GM15510 (cell line): Measurements from ENCODE around the gene DBN1.

ENCODE experiments used
- POLR2A ChIP-seq: IDR thresholded peaks from 3 replicates; pipeline ENCODE4 v1.6.1; 2011; ENCODE audit warnings: borderline replicate concordance; ENCODE audit not compliant: insufficient read length; ENCODE audit errors: extremely low read depth

Gene DBN1

GRCh38 chr5:177432143-177432838 is 41.1 kb downstream of the DBN1 start:
- peak; percentile 24 for TF ChIP-seq POLR2A

GRCh38 chr5:177431317-177432142 is 41.9 kb downstream of the DBN1 start:
- peak; percentile 22 for TF ChIP-seq POLR2A

DNA sequence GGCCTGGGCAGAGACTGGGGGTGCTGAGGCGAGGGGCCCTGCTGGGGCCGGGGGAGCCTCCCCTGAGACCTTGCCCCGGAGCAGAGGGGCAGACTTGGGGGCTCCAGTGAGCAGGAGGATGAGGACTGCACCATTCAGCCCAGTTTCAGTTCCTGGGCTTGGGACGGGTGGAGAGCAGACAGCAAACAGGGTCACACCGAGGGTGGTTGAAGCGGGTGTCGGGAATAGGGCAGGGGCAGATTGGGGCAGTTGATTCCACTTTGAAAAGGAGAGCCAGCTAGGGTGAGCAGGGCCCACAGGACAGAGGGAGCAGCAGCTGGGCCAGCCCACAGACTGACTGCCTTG is 42.5 kb downstream of the DBN1 start:
- TF ChIP-seq POLR2A: no peak

GRCh38 chr5:177430140-177430951 is 43.1 kb downstream of the DBN1 start:
- no peak for TF ChIP-seq POLR2A

- peak; percentile 27 for TF ChIP-seq POLR2A
Observed at GRCh38 chr5:177429248-177430040, 44.0 kb downstream of the DBN1 start.

- no peak for TF ChIP-seq POLR2A
Observed at GRCh38 chr5:177428574-177429217, 44.7 kb downstream of the DBN1 start.

GRCh38 chr5:177427919-177428573 is 45.4 kb downstream of the DBN1 start:
- peak; percentile 32 for TF ChIP-seq POLR2A

DNA sequence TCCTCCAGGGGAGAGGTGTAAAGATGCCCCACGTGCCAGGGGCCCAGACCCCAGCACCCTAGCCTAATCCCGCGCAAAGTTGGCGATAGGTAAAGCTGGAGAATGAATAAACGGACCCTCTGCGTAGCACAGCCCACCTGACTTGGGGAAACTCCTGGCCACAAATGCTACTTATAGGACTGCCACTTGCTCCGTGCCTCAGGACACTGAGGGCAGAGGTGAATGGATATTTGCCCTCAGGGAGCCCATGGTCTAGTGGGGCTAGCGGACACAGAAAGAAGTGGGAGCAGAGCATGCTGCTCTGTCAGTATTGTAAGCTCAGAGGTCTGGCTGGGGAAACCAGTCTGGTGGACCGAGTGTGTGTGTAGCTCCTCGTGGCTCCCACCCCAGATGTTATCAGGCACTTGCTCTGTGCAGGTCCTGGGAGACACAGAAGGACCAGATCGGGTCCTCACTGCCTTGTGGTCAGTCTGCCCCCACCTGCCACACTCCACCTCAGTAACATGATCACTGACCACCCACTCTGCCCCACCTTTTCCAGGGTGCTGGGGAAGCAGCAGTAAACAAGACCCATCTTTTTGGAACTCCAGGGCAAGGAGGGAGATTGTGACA is 46.1 kb downstream of the DBN1 start:
- no peak for TF ChIP-seq POLR2A

DNA sequence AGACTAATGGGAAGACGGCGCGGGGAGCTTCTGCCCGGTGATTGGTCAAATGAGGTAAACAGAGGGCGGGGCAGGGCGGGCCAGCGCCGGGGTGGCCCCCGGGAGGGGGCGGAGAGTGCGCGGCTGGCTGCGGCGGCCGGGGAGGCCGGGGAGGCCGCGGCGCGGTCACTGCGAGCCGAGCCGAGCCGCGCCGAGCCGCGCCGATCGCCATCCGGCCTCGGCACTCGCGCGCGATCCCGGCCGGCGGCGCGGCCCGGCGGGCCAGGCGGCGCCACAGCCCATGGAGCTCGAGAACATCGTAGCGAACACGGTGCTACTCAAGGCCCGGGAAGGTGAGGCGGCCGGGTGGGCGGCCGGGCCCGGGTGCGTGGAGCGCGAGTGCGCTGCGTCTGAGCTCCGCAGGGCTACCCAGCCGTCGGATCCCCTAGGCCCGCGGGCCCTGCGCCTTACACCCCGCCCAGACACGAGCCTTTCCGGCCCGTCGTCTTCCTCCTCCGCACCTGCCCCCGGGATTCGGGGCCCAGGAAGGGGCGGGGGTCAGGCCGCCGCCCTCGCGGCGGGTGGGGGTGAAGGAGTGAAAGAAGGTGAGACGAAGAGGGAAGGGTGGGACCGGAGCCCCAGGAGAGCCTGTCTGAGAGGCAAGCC is 46.7 kb downstream of the DBN1 start, which contains the start of gene GRK6:
GRK6 (plus strand) TSS at position 111 of the 645 bp plus-strand sequence; CDS start at position 281, 170 bp downstream.
- TF ChIP-seq POLR2A: peak; percentile 73

- TF ChIP-seq POLR2A: peak; percentile 87
Observed at GRCh38 chr5:177425801-177426565, 47.5 kb downstream of the DBN1 start.

- TF ChIP-seq POLR2A: no peak
Observed at GRCh38 chr5:177425196-177425800, 48.1 kb downstream of the DBN1 start.

DNA sequence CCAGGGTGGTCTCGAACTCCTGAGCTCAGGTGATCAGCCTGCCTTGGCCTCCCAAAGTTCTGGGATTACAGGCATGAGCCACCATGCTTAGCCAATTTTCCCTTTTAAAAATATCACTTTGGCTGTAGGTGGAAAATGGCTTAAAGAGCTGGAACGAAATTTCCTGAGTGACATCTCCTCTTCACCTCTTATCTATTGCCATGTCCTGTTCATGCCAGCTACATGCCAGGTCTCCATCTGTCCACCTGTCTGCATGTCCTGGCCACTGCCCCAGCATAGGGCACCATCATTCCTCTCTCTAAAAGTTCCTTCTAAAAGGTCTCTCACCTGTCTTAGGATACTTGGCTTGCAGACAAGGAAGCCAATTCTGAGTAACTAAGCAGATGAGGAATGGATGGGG is 49.8 kb downstream of the DBN1 start:
- TF ChIP-seq POLR2A: no peak
